Activated CD4-positive, alpha-beta T cell treated with anti-CD3 and anti-CD28 coated beads for 36 hours (primary cell): ENCODE data around the gene CHST5. TPM values are rescaled to one million over a fixed set of nuclear protein-coding genes. Genes with fewer than 3 reads are reported as not detected.
"Not testable (repeated sequence)": the region's sequence is repeated elsewhere in the genome, so short reads cannot be mapped to it uniquely, and the experiment has no call there.

ENCODE experiments used
- ATAC-seq: fragments of 200-7000 bp; cut with Tn5 transposase; one replicate; pipeline ENCODE4 v1.10.0; 2021; ENCODE audit warnings: mild to moderate bottlenecking, moderate library complexity
- CTCF ChIA-PET: fragments of 350-600 bp; sonication (Branson Sonifier 250); formaldehyde crosslinking; loops from one replicate; lab custom pipeline; 2021; ENCODE audit warnings: antibody characterized with exemption; lab: Charles Lee
- POLR2A ChIA-PET: fragments of 350-600 bp; sonication (Branson Sonifier 250); formaldehyde crosslinking; loops from one replicate; lab custom pipeline; 2021; ENCODE audit warnings: antibody characterized with exemption, inconsistent platforms; lab: Charles Lee
- DNase-seq: peaks from one replicate; pipeline ENCODE4 v3.0.0-alpha.2; 2020
- H3K27ac Mint-ChIP-seq: one replicate; pipeline ENCODE4 v1.8.0; 2021; ENCODE audit warnings: mixed read lengths
- H3K27me3 Mint-ChIP-seq: one replicate; pipeline ENCODE4 v1.8.0; 2021; ENCODE audit warnings: mixed read lengths
- H3K36me3 Mint-ChIP-seq: one replicate; pipeline ENCODE4 v1.8.0; 2021; ENCODE audit warnings: low read depth, mixed read lengths
- H3K4me1 Mint-ChIP-seq: one replicate; pipeline ENCODE4 v1.8.0; 2021; ENCODE audit warnings: mixed read lengths
- H3K4me3 Mint-ChIP-seq: one replicate; pipeline ENCODE4 v1.8.0; 2021; ENCODE audit warnings: mild to moderate bottlenecking, moderate library complexity, mixed read lengths
- H3K9me3 Mint-ChIP-seq: one replicate; pipeline ENCODE4 v1.8.0; 2021; ENCODE audit warnings: low read depth, mixed read lengths
- intact Hi-C, 2 experiments: fragments of 100-400 bp; cut with DNase I in 1 of 2; cut with micrococcal nuclease in 1 of 2; formaldehyde crosslinking; loops; one replicate each; pipeline versions ENCODE4 v1.14.2 to v1.15.1; 2022 to 2024; cut with DNase I, micrococcal nuclease
- total RNA-seq, 2 experiments: library from RNA; stranded (reverse); gene quantifications; one replicate each; pipeline ENCODE4 v1.2.3, GENCODE V29; 2021

CHST5 gene
- total RNA-seq, 2 experiments from 2014 or later, result 0.40 to 0.41 TPM

DNA sequence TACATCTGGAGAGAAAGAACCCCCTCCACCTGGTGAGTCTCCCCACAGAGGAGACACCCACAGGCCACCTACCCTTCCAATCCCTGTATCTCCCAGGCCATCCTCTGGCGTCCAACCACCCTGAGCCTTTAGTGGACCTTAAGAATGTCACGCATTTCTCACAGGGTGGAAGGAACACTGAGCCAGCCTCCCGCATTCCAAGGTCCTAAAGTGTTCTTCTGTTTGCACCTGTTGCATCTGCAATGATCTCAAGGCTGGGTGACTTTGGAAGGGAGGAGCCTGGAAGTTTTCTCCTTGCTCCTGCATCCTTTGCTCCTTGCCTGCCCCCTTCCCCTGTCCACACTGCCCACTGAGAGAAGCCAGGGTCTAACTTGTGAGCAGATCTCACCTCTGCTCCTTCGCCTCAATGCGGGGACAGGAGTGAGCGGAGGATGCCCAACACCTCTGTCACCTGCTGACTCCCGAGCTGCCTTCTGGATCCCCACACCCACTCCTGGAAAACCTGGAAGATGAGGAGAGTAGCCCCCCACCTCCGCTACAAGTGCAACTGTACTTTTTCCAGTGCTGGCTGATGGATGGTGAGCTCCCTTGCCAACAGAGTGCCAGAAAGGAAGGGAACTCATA lies 3.7 kb downstream of the CHST5 start:
- CTCF ChIA-PET, result interaction anchor here (0.6 to 1.7 kb wide), 4 partner anchors 11 to 52 kb away, joined by 3 to 4 read pairs (median 3); no protein-coding TSS in a partner anchor
- H3K27ac Mint-ChIP-seq, result no peak overlapping the region
- POLR2A ChIA-PET, result no interaction called here
- H3K27me3 Mint-ChIP-seq, result no peaks in the 10 kb centered on the region
- no peak overlapping the region for H3K4me3 Mint-ChIP-seq
- no peaks in the 10 kb centered on the region for H3K9me3 Mint-ChIP-seq
- intact Hi-C loops, result no loop called here
- DNase-seq, result no peak
- H3K36me3 Mint-ChIP-seq, result no peaks in the 10 kb centered on the region
- no peak for ATAC-seq
- no peaks in the 10 kb centered on the region for H3K4me1 Mint-ChIP-seq

DNA sequence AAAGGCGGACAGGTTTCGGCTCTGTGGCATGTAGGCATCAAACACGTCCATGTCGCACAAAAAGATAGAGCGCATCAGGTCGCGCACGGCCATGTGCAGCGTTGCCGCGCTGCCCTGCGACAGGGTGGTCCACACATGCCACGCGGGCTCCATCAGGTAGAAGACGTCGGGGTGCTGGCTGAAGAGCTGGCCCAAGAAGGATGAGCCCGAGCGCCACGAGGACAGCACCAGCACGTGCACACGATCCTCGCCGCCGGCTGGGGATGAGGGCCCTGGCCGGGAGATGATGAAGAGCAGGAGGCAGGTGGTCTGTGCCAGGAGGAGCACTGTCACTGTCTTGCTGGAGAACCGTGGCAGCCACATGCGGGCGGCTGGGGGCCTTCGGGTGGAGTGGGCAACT lies 5.9 kb downstream of the CHST5 start:
- Mint-ChIP-seq H3K4me1 (no peaks in the 10 kb centered on the region), H3K27ac (no peak overlapping the region), H3K4me3 (no peak overlapping the region), H3K9me3 (no peaks in the 10 kb centered on the region), H3K36me3 (no peaks in the 10 kb centered on the region), H3K27me3 (no peaks in the 10 kb centered on the region)
- ATAC-seq (no peak), DNase-seq (no peak)
- ChIA-PET CTCF (interaction anchor here (0.5 kb wide), 1 partner anchor 20 kb away, joined by 3 read pairs; no protein-coding TSS in a partner anchor), POLR2A (no interaction called here)
- intact Hi-C loops, result no loop called here

DNA sequence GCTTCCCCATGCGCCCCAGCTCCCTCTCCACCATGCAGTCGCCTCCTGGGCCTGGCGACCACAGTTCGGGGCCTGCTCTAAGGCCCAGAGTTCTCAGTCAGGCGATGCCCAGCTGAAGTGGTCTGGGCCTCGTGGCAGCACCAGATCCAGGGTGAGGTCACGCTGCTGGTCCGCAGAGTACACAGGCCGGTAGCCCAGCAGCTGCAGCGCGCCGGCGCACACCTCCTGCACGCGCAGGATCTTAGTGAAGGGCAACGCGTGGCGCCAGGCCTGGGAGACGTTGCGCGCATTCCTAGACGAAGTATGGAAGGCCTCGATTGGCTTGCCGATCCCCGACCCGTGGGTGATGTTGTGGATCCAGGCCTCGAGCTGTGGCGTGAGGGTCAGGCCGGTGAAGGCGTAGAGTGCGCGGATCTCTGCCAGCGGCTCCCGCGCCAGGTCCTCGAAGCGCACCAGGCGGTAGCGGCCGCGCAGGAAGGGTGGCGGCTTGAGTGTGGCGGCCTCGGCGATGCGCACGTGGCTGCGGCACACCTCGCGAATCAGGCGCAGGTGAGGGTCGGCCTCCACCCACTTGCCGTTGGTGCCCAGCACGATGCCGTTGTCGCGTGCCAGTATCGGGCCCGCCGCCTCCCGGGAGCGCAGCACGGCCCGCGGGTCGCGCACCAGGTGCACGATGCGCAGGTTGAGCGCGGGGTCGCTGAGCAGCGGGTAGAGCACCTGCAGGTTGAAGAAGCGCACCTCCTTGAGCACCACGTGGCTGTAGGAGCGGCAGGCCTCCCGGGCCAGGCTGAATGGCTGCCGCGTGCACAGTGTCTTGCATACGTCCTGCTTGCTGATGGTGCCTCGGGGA lies 6.6 kb downstream of the CHST5 start:
- Mint-ChIP-seq H3K9me3 (no peaks in the 10 kb centered on the region), H3K4me1 (no peaks in the 10 kb centered on the region)
- POLR2A ChIA-PET, result no interaction called here

DNA sequence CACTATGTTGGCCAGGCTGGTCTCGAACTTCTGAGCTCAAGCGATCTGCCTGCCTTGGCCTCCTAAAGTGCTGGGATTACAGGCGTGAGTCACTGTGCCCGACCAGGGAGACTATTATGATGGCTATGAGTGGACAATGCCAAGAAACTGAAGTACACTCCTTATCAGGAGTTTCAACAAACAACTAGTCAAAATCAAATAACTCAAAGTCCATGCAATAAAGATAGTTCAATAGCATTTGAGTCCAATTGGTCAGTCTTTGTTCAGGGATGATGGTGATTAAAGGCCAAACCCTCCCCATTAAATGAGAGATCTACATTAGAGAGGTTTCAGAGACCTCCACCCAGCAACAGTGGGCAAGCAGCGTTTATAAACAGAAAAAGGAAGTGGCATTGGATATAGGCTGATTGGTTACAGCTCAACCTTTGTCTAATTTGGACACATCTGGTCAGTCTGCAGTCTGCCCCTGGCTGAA lies 8.0 kb downstream of the CHST5 start:
- Mint-ChIP-seq H3K4me1 (no peaks in the 10 kb centered on the region), H3K9me3 (no peaks in the 10 kb centered on the region), H3K4me3 (no peak overlapping the region), H3K27ac (no peak overlapping the region), H3K27me3 (no peaks in the 10 kb centered on the region), H3K36me3 (no peaks in the 10 kb centered on the region)
- POLR2A ChIA-PET, result no interaction called here
- no peak for DNase-seq
- CTCF ChIA-PET, result no interaction called here
- ATAC-seq, result no peak
- intact Hi-C loops, result no loop called here

More for the DNA sequence above, 6.6 kb downstream of the CHST5 start:
- CTCF ChIA-PET, result interaction anchor here (0.5 to 0.7 kb wide), 2 partner anchors 13 to 20 kb away, joined by 3 to 4 read pairs; no protein-coding TSS in a partner anchor
- H3K27me3 Mint-ChIP-seq, result no peaks in the 10 kb centered on the region
- H3K27ac Mint-ChIP-seq, result no peak overlapping the region
- H3K36me3 Mint-ChIP-seq, result no peaks in the 10 kb centered on the region
- ATAC-seq (no peak), DNase-seq (no peak)
- intact Hi-C loops, result no loop called here
- no peak overlapping the region for H3K4me3 Mint-ChIP-seq

DNA sequence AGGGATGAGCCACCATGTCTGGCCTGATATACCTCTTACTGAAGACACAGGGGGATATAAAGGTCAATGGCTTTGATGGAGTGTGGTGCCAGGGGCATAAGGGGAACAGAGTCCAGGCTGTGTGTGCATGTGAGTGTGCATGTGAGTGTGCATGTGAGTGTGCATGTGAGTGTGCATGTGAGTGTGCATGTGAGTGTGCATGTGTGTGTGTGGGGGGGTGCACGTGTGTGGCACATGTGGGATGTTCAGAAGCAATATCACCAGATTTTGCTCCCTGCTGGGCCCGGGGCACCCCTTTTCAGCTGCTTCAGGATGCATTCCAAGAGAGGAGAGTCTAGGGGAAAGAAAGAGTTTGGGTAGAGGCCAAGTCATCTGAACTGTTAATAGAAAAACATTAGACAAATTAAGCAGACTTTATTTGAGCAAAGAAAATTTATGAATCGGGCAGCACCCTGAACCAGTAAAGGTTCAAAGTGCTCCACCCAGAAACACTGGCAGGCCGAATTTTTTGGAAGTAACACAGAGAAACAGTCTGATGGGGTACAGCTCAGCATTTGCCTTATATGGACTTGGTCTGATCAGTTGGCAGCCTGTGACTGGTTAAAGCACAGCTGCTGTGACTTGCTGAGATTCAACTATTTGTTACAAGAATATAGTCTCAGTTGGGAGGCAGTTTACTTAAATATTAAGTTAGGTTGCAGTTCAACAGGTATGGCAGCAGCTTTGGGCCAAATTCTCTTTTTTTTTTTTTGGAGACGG lies 9.7 kb downstream of the CHST5 start:
- CTCF ChIA-PET, result no interaction called here

DNA sequence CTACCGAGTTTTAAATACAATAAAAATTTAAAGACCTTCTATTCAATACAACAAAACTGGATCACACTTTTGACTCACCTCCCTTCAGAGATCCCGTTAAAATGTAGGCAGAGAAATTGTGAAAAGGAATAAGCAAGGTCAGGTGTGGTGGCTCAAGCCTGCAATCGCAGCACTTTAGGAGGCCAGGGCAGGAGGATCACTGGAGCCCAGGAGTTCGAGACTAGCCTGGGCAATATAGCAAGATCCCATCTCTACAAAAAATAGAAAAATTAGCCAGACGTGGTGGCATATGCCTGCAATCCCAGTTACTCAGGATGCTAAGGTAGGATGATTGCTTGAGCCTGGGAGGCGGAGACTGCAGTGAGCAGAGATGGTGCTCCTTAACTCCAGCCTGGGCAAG lies 16.7 kb downstream of the CHST5 start:
- intact Hi-C loops, result loop anchor here in 1 of 2 experiments (5.0 kb wide), 1 partner anchor 1673 kb away; the partner anchor contains the start of gene MON1B
- POLR2A ChIA-PET, result interaction anchor here (0.6 kb wide), 1 partner anchor 42 kb away, joined by 3 read pairs; no protein-coding TSS in a partner anchor
- ATAC-seq, result no peak
- H3K36me3 Mint-ChIP-seq, result no peaks in the 10 kb centered on the region
- no peaks in the 10 kb centered on the region for H3K9me3 Mint-ChIP-seq
- no peak for DNase-seq
- H3K4me1 Mint-ChIP-seq, result peaks cover 7% of the 10 kb centered on the region
- no peak overlapping the region for H3K4me3 Mint-ChIP-seq
- no peak overlapping the region for H3K27ac Mint-ChIP-seq
- CTCF ChIA-PET, result interaction anchor here (0.8 to 1.2 kb wide), 4 partner anchors 28 to 424 kb away, joined by 3 to 4 read pairs (median 3); no protein-coding TSS in a partner anchor
- no peaks in the 10 kb centered on the region for H3K27me3 Mint-ChIP-seq

More for the DNA sequence above, 9.7 kb downstream of the CHST5 start:
- intact Hi-C loops, result no loop called here
- no peak for ATAC-seq
- H3K27me3 Mint-ChIP-seq, result no peaks in the 10 kb centered on the region
- no peak overlapping the region for H3K27ac Mint-ChIP-seq
- no peak overlapping the region for H3K4me3 Mint-ChIP-seq
- H3K36me3 Mint-ChIP-seq, result no peaks in the 10 kb centered on the region
- no peaks in the 10 kb centered on the region for H3K4me1 Mint-ChIP-seq
- H3K9me3 Mint-ChIP-seq, result no peaks in the 10 kb centered on the region
- DNase-seq, result no peak
- POLR2A ChIA-PET, result no interaction called here

DNA sequence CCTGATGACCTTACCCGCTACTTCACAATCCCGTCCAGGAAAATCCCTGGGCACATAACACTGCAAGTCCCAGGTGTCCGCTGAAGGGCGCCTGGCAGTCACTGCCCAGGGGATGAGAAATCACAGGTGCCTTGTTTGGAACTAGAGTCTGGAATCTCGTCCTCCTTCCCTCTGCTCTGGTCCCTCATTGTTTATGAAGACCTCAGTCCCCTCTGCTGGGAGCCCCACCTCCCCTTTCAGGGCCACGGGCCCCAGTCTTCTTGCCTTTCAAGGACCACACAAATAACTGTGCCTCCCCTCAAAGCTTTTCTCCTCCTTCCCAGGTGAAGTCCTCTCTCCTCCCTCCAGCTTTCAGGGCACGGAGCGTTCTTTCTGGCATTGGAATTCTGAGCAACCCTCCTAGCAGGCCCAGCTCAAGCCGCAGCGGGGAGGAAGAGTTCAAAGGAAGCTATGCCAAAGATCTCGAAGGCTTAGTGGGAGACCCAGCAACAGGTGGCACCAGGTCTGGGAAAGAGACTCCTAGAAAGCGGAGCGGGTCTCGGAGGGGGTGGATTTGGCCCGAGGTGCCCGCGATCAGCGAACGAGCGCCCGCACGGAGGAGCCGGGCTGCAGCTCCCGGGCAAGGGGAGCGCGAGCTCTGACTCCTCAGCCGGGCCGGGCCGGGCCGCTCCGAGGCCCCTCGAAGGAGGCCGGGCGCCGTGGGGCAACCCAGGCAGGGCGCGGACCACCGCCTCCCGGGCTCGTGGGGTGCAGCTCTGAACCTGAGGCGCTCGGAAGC lies 19.5 kb downstream of the CHST5 start:
- H3K27ac Mint-ChIP-seq, H3K27me3 Mint-ChIP-seq, H3K36me3 Mint-ChIP-seq: not testable (repeated sequence)

DNA sequence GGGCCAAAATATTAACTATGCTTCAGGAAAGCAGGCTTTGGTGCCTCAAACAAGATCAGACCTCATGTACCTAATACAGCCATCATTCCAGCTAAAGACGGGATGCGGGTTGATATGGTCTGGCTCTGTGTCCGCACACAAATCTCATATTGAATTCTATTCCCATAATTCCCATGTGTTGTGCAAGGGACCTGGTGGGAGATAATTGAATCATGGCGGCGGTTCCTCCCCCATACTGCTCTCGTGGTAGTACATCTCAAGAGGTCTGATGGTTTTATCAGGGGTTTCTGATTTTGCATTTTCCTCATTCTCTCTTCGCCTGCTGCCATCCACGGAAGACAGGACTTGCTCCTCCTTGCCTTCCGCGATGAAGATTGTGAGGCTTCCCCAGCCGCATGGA lies 21.6 kb downstream of the CHST5 start:
- H3K4me1 Mint-ChIP-seq, result peaks cover 7% of the 10 kb centered on the region
- H3K9me3 Mint-ChIP-seq, result no peaks in the 10 kb centered on the region
- no peaks in the 10 kb centered on the region for H3K27me3 Mint-ChIP-seq
- ATAC-seq (no peak), DNase-seq (no peak)
- CTCF ChIA-PET, result no interaction called here
- intact Hi-C loops, result no loop called here
- no peak overlapping the region for H3K4me3 Mint-ChIP-seq
- POLR2A ChIA-PET, result no interaction called here
- H3K27ac Mint-ChIP-seq, result no peak overlapping the region
- no peaks in the 10 kb centered on the region for H3K36me3 Mint-ChIP-seq

More for the DNA sequence above, 19.5 kb downstream of the CHST5 start:
- not testable (repeated sequence) for H3K4me1 Mint-ChIP-seq, H3K9me3 Mint-ChIP-seq
- intact Hi-C loops, result loop anchor here (2.0 to 5.0 kb wide), 4 partner anchors 50 to 1676 kb away; partner anchors contain the start of genes GABARAPL2 (in 1 of the 2) and MON1B (in 1 of the 2)
- DNase-seq (peak; percentile 55), ATAC-seq (peak; percentile 26)
- H3K4me3 Mint-ChIP-seq, result peak overlapping the region; percentile 87
- ChIA-PET CTCF (interaction anchor here (0.6 to 2.9 kb wide), 16 partner anchors 8 to 248 kb away, joined by 3 to 13 read pairs (median 5); partner anchors contain the start of genes ADAT1 and GABARAPL2), POLR2A (interaction anchor here (1.2 kb wide), 2 partner anchors 49 to 131 kb away, joined by 3 to 4 read pairs; partner anchors contain the start of genes KARS1 and TERF2IP)

DNA sequence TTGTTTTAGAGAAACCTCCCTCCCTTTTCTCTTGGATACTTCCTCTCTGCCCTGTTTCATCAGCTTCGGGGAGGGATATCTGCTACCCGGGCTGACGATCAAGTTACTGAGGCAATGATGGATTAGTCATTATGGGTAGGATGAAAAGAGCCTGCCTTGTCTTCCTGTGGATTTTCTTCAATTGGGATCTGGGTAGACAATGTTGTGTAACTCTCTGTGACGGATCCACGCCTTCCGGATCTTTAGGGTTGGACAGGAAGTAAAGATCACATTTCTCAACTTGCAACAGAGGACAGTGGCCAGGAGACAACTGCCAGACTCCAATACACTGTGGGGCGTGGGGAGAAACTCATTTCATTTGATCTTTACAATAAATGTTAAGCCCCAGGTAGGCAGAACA lies 29.3 kb downstream of the CHST5 start:
- no peak for ATAC-seq
- intact Hi-C loops, result no loop called here
- H3K4me1 Mint-ChIP-seq, result peaks cover 7% of the 10 kb centered on the region
- H3K36me3 Mint-ChIP-seq, result no peaks in the 10 kb centered on the region
- POLR2A ChIA-PET, result no interaction called here
- no peak for DNase-seq
- no peak overlapping the region for H3K4me3 Mint-ChIP-seq
- H3K27me3 Mint-ChIP-seq, result peaks cover 7% of the 10 kb centered on the region
- no peak overlapping the region for H3K27ac Mint-ChIP-seq
- no peaks in the 10 kb centered on the region for H3K9me3 Mint-ChIP-seq
- CTCF ChIA-PET, result interaction anchor here (0.7 kb wide), 1 partner anchor 62 kb away, joined by 3 read pairs; no protein-coding TSS in a partner anchor

DNA sequence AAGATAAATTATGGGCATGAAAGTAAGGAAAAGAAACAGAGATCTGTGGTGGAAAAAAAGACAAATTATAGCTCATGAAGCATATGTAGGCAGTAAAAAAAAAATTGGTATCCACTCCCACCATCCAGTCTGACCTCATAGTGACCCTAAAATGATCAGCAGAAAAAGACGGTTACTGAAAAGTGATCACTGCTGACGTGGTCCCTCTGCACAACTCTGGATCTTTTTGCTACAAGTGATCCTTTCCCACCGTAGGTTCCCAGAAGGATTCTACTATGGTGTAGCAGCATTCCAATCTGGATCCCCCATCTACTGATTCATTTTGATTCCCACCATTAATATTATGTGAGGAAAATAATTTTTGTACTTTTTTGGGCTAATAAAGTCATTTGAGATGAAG lies 29.8 kb downstream of the CHST5 start:
- ATAC-seq, result no peak
- peaks cover 7% of the 10 kb centered on the region for H3K27me3 Mint-ChIP-seq
- DNase-seq, result no peak
- H3K4me1 Mint-ChIP-seq, result peaks cover 7% of the 10 kb centered on the region
- H3K9me3 Mint-ChIP-seq, result no peaks in the 10 kb centered on the region
- no peaks in the 10 kb centered on the region for H3K36me3 Mint-ChIP-seq
- intact Hi-C loops, result no loop called here
- ChIA-PET POLR2A (no interaction called here), CTCF (interaction anchor here (0.7 kb wide), 1 partner anchor 61 kb away, joined by 3 read pairs; no protein-coding TSS in a partner anchor)
- H3K4me3 Mint-ChIP-seq, result no peak overlapping the region
- H3K27ac Mint-ChIP-seq, result no peak overlapping the region
